ENCODE results near the gene MAML3.

MAML3 gene

GRCh38 chr4:139668658-139669201, 485.3 kb downstream of the MAML3 start:
- no peak for DNase-seq

- DNase-seq: no peak
Measured at GRCh38 chr4:139668036-139668435, 485.9 kb downstream of the MAML3 start.

Measured in NCI-H146 (cell line).